Smooth muscle cell (in vitro differentiated cells): Measurements from ENCODE around the gene FAS. TPM values are rescaled to one million over a fixed set of nuclear protein-coding genes. Genes with fewer than 3 reads are reported as not detected.

Experiments
- DNase-seq: peaks from one replicate; lab custom pipeline; 2025; ENCODE audit not compliant: unreplicated experiment; lab: John Stamatoyannopoulos, UW
- H2AFZ ChIP-seq: fragments of 200-600 bp; sonication (generic); 2 replicates; pipeline ENCODE4 v1.6.0; 2016; ENCODE audit warnings: antibody characterized with exemption, low read depth, mild to moderate bottlenecking
- H3F3A ChIP-seq: fragments of 200-600 bp; sonication (generic); 2 replicates; pipeline ENCODE4 v1.6.0; 2017; ENCODE audit warnings: antibody characterized with exemption, low read depth
- H3K27ac ChIP-seq: fragments of 200-600 bp; sonication (generic); 2 replicates; pipeline ENCODE4 v1.5.1; 2016; ENCODE audit warnings: low read depth, mild to moderate bottlenecking
- H3K27me3 ChIP-seq: fragments of 200-600 bp; sonication (generic); 2 replicates; pipeline ENCODE4 v1.6.1; 2016; ENCODE audit warnings: low read depth, mild to moderate bottlenecking
- H3K36me3 ChIP-seq: fragments of 200-600 bp; sonication (generic); 2 replicates; pipeline ENCODE4 v1.5.1; 2016; ENCODE audit warnings: low read depth
- H3K4me1 ChIP-seq: fragments of 200-600 bp; sonication (generic); 2 replicates; pipeline ENCODE4 v1.5.1; 2016; ENCODE audit warnings: low read depth
- H3K4me2 ChIP-seq: fragments of 200-600 bp; sonication (generic); 2 replicates; pipeline ENCODE4 v1.6.0; 2016; ENCODE audit warnings: mild to moderate bottlenecking
- H3K4me3 ChIP-seq: fragments of 200-600 bp; sonication (generic); 2 replicates; pipeline ENCODE4 v1.5.1; 2016; ENCODE audit warnings: mild to moderate bottlenecking
- H3K79me2 ChIP-seq: fragments of 200-600 bp; sonication (generic); 2 replicates; pipeline ENCODE4 v1.6.0; 2016; ENCODE audit warnings: low read depth, mild to moderate bottlenecking
- H3K9ac ChIP-seq: fragments of 200-600 bp; sonication (generic); 2 replicates; pipeline ENCODE4 v1.6.0; 2016; ENCODE audit warnings: low read depth
- H3K9me3 ChIP-seq: fragments of 200-600 bp; sonication (generic); replicated peaks from 2 replicates; pipeline ENCODE4 v1.5.1; 2016; ENCODE audit warnings: low read depth
- H4K20me1 ChIP-seq: fragments of 200-600 bp; sonication (generic); 2 replicates; pipeline ENCODE4 v1.6.0; 2016; ENCODE audit warnings: low read depth
- CTCF ChIP-seq: fragments of 200-600 bp; sonication (generic); IDR thresholded peaks from 2 replicates; pipeline ENCODE4 v1.5.1; 2017; ENCODE audit warnings: borderline replicate concordance, mild to moderate bottlenecking, antibody characterized with exemption; ENCODE audit not compliant: insufficient read depth, poor library complexity, severe bottlenecking
- WGBS: methylation state at CpG from one replicate; pipeline ENCODE4 v1.1.7; 2016; ENCODE audit warnings: low lambda C conversion rate; 5-methylcytosine and 5-hydroxymethylcytosine counted together
- polyA plus RNA-seq: library from polyadenylated mRNA; unstranded; fragments of >200 nt; fragmentation: Nextera tagmentation; extraction: Ambion mirVana; gene quantifications from 2 replicates; pipeline ENCODE4 v1.2.1, GENCODE V29; 2016
- total RNA-seq: library from RNA; depleted of rRNA; stranded (reverse); fragments of >200 nt; gene quantifications from 2 replicates; pipeline ENCODE4 v1.2.3, GENCODE V29; 2014

FAS gene
- total and polyA plus RNA-seq, 2 experiments from 2014 or later: 14.4 to 21.8 TPM

DNA sequence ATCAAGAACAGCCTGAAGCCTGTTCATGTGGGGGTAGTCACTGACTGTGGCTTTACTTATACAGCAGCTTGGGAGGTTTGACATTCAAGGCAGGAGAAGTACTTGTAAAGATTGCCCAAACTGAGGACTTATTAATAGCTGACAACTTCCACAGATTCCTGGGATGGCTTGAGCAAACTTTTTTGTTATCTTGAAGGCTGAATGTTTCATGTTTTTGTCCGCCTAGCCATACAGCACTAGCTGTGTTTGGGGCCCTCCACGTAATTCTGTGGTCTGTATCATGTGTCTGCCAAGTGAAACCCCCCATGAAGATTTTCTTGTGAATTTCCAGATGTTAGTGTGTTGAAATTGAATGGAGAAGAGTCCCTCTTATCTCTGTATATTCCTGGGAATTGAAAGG lies 38.6 kb downstream of the FAS start:
- no peaks in the 10 kb centered on the region for H3K9me3 ChIP-seq
- no peaks in the 10 kb centered on the region for H3K79me2 ChIP-seq
- no peak for DNase-seq
- no peaks in the 10 kb centered on the region for H3K27me3 ChIP-seq
- H3K9ac ChIP-seq: no peak overlapping the region
- no peak overlapping the region for H3K27ac ChIP-seq
- WGBS: 29% methylated on average over 2 of the region's 2 CpGs
- H3K4me1 ChIP-seq: peaks cover 4% of the 10 kb centered on the region
- no peak overlapping the region for H2AFZ ChIP-seq
- no peaks in the 10 kb centered on the region for H3F3A ChIP-seq
- H4K20me1 ChIP-seq: no peaks in the 10 kb centered on the region
- H3K4me2 ChIP-seq: peak overlapping the region; percentile 74
- H3K4me3 ChIP-seq: no peak overlapping the region
- no peak for TF ChIP-seq CTCF
- no peaks in the 10 kb centered on the region for H3K36me3 ChIP-seq

GRCh38 chr10:89029785-89030437 lies 39.3 kb downstream of the FAS start:
- no peaks in the 10 kb centered on the region for H3K9me3 ChIP-seq
- H3K4me3 ChIP-seq: no peak overlapping the region
- 37% methylated on average over 8 of the region's 8 CpGs for WGBS
- peaks cover 4% of the 10 kb centered on the region for H3K4me1 ChIP-seq
- H3F3A ChIP-seq: no peaks in the 10 kb centered on the region
- H4K20me1 ChIP-seq: no peaks in the 10 kb centered on the region
- TF ChIP-seq CTCF: peak; percentile 79
- H3K27me3 ChIP-seq: no peaks in the 10 kb centered on the region
- no peak overlapping the region for H3K9ac ChIP-seq
- peak; percentile 14 for DNase-seq
- H3K4me2 ChIP-seq: peak overlapping the region; percentile 74
- no peak overlapping the region for H3K27ac ChIP-seq
- H2AFZ ChIP-seq: no peak overlapping the region
- H3K36me3 ChIP-seq: no peaks in the 10 kb centered on the region
- no peaks in the 10 kb centered on the region for H3K79me2 ChIP-seq

GRCh38 chr10:89030791-89031190 lies 40.2 kb downstream of the FAS start:
- H3K4me3 ChIP-seq: no peak overlapping the region
- H3F3A ChIP-seq: no peaks in the 10 kb centered on the region
- H3K27ac ChIP-seq: no peak overlapping the region
- H3K9me3 ChIP-seq: no peaks in the 10 kb centered on the region
- no peak overlapping the region for H3K4me2 ChIP-seq
- H3K27me3 ChIP-seq: peaks cover 3% of the 10 kb centered on the region
- no peak overlapping the region for H3K9ac ChIP-seq
- WGBS: 61% methylated on average over 2 of the region's 2 CpGs
- no peak for DNase-seq
- no peaks in the 10 kb centered on the region for H3K36me3 ChIP-seq
- H2AFZ ChIP-seq: no peak overlapping the region
- TF ChIP-seq CTCF: no peak
- H3K79me2 ChIP-seq: no peaks in the 10 kb centered on the region
- no peaks in the 10 kb centered on the region for H4K20me1 ChIP-seq
- H3K4me1 ChIP-seq: peaks cover 4% of the 10 kb centered on the region
